Keratinocyte (primary cell): ENCODE results near the gene ASB6. TPM values are rescaled to one million over a fixed set of nuclear protein-coding genes. Genes with fewer than 3 reads are reported as not detected.

ENCODE experiments used
- DNase-seq: peaks from one replicate; pipeline ENCODE4 v3.0.0-alpha.2; 2011; ENCODE audit warnings: low read depth, missing footprints, low spot score
- FAIRE-seq: peaks from 2 replicates; lab custom pipeline; 2011; peaks lifted over from hg19 to GRCh38; lab: Jason Lieb, UNC
- H2AFZ ChIP-seq: 2 replicates; pipeline ENCODE4 v1.6.0; 2012; ENCODE audit warnings: low read length, control low read depth, inconsistent platforms; ENCODE audit not compliant: control insufficient read depth
- H3K27ac ChIP-seq: 2 replicates; pipeline ENCODE4 v1.5.1; 2011; ENCODE audit warnings: low read length; ENCODE audit not compliant: control insufficient read depth, insufficient read depth
- H3K27me3 ChIP-seq: 3 replicates; pipeline ENCODE4 v1.6.0; 2011; ENCODE audit warnings: low read length; ENCODE audit not compliant: control insufficient read depth, insufficient read depth; ENCODE audit errors: extremely low read depth
- H3K36me3 ChIP-seq, 2 experiments: 2 replicates in 1 of 2; 3 replicates in 1 of 2; pipeline ENCODE4 v1.5.1; 2011; ENCODE audit warnings: low read length in 2 of 2, mild to moderate bottlenecking in 1 of 2; ENCODE audit not compliant: control insufficient read depth in 2 of 2, insufficient read depth in 2 of 2; ENCODE audit errors: extremely low read depth in 1 of 2
- H3K4me1 ChIP-seq: 3 replicates; pipeline ENCODE4 v1.5.1; 2011; ENCODE audit warnings: low read length; ENCODE audit not compliant: control insufficient read depth, insufficient read depth; ENCODE audit errors: extremely low read depth
- H3K4me2 ChIP-seq: 3 replicates; pipeline ENCODE4 v1.6.0; 2011; ENCODE audit warnings: low read depth, low read length; ENCODE audit not compliant: control insufficient read depth, insufficient read depth; ENCODE audit errors: extremely low read depth
- H3K4me3 ChIP-seq, 3 experiments: fragments of 200-600 bp in 1 of 3; sonication (generic) in 1 of 3; 2 replicates in 2 of 3; 3 replicates in 1 of 3; pipeline ENCODE4 v1.5.1; 2011 to 2016; ENCODE audit warnings: low read length in 3 of 3, mild to moderate bottlenecking in 3 of 3, control low read depth in 2 of 3, inconsistent platforms in 1 of 3, low read depth in 1 of 3, mixed read lengths in 1 of 3, mixed run types in 1 of 3, moderate library complexity in 1 of 3; ENCODE audit not compliant: control insufficient read depth in 2 of 3, insufficient read depth in 2 of 3; ENCODE audit errors: extremely low read depth in 1 of 3
- H3K79me2 ChIP-seq: 2 replicates; pipeline ENCODE4 v1.6.0; 2012; ENCODE audit warnings: low read length; ENCODE audit not compliant: control insufficient read depth, insufficient read depth
- H3K9ac ChIP-seq: 3 replicates; pipeline ENCODE4 v1.6.0; 2011; ENCODE audit warnings: low read length; ENCODE audit not compliant: control insufficient read depth, insufficient read depth; ENCODE audit errors: extremely low read depth
- H3K9me1 ChIP-seq: 3 replicates; pipeline ENCODE4 v1.6.0; 2011; ENCODE audit warnings: low read length; ENCODE audit not compliant: control insufficient read depth, insufficient read depth; ENCODE audit errors: extremely low read depth
- H3K9me3 ChIP-seq: 2 replicates; pipeline ENCODE4 v1.5.1; 2012; ENCODE audit warnings: low read depth, low read length; ENCODE audit not compliant: control insufficient read depth
- H4K20me1 ChIP-seq: 3 replicates; pipeline ENCODE4 v1.6.0; 2011; ENCODE audit warnings: low read length; ENCODE audit not compliant: control insufficient read depth, insufficient read depth; ENCODE audit errors: extremely low read depth
- EZH2 ChIP-seq: IDR thresholded peaks from one replicate; pipeline ENCODE4 v1.6.1; 2012; ENCODE audit warnings: inconsistent platforms, mild to moderate bottlenecking, low read length, moderate library complexity
- dilution Hi-C: fragments of 300-500 bp; cut with MboI; formaldehyde crosslinking; loops from one replicate; pipeline ENCODE4 v1.7.0; 2020; ENCODE audit warnings: low sequenced_read_pairs; ENCODE audit not compliant: extremely low pct_ligation_motif_present
- polyA plus RNA-seq, 5 experiments: library from polyadenylated mRNA; depleted of rRNA in 3 of 5; stranded (reverse) in 3 of 5; stranded (forward) in 1 of 5; unstranded in 1 of 5; fragments of >200 nt; gene quantifications; 1 replicate in 1 of 5; 2 replicates in 3 of 5; 3 replicates in 1 of 5; pipeline versions ENCODE4 v1.2.1 to v1.2.3, GENCODE V29; 2011 to 2012; ENCODE audit warnings: missing spikeins in 2 of 5, low read depth in 1 of 5, low replicate concordance in 1 of 5
- TF ChIP-seq, protein P1 (sequence below), 3 experiments: IDR thresholded peaks in 1 of 3; conservative IDR thresholded peaks in 1 of 3; optimal IDR thresholded peaks in 1 of 3; 2 replicates in 2 of 3; 3 replicates in 1 of 3; pipeline versions ENCODE3 to v1.5.1; 2011; ENCODE audit warnings: low read length in 3 of 3, mild to moderate bottlenecking in 3 of 3, moderate library complexity in 2 of 3, control low read depth in 1 of 3, inconsistent platforms in 1 of 3; ENCODE audit not compliant: insufficient read depth in 2 of 3; ENCODE audit errors: extremely low read depth in 1 of 3

Gene ASB6
- polyA plus RNA-seq, 1 donor (not counting 4 experiments of a cell fraction or from before 2014, with no cell fraction given), result 16.3 TPM

DNA sequence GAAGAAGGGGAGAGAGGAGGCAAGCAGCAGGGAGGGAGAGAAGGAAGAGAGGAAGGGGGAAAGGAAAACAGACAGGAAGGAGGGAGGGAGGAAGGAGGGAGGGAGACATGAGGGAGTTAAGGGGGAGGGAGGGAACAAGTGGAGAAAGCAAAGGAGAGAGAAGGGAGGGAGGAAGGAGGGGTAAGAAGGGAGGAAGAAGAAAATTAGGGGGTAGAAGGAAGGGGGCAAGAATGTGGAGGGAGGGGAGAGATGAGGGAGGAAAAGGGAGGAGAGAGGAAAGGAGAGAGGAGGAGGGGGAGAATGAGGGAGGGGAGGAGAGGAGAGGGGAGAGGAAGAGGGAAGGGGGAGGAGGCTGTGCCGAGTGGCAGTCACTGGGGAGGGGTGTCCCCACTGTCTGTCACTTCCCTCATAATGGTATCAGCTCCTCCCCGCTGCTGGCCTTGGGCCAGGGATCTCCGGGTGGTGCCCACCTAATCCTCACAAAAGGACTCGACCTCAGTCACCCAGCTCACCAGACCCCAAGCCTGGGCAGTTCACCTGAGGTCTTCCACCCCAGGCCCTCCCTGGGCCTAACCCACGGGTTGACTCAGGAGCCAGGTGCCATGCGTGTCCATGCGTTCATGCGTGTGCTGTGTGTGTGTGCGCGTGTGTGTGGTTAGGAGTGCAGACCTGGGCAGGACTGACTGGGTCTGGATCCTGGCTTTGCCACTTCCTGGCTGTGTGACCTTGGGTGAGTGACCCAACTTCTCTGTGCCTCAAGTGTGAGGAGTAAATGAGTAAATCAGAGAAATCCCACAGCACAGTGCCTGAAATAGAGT is 39.1 kb downstream of the ASB6 start:
- Histone ChIP-seq H3K36me3 (no peaks in the 10 kb centered on the region), H3K9ac (no peak overlapping the region), H3K9me3 (no peaks in the 10 kb centered on the region), H4K20me1 (no peaks in the 10 kb centered on the region), H3K4me1 (peaks cover 9% of the 10 kb centered on the region), H3K27ac (no peak overlapping the region), H3K9me1 (no peaks in the 10 kb centered on the region), H3K27me3 (no peaks in the 10 kb centered on the region), H2AFZ (no peak overlapping the region), H3K79me2 (no peaks in the 10 kb centered on the region), H3K4me2 (no peak overlapping the region), H3K4me3 (no peak overlapping the region)
- FAIRE-seq, result no peak
- dilution Hi-C loops, result loop anchor here (25.0 kb wide), 1 partner anchor 441 kb away; no protein-coding TSS in a partner anchor
- TF ChIP-seq, protein P1, sequence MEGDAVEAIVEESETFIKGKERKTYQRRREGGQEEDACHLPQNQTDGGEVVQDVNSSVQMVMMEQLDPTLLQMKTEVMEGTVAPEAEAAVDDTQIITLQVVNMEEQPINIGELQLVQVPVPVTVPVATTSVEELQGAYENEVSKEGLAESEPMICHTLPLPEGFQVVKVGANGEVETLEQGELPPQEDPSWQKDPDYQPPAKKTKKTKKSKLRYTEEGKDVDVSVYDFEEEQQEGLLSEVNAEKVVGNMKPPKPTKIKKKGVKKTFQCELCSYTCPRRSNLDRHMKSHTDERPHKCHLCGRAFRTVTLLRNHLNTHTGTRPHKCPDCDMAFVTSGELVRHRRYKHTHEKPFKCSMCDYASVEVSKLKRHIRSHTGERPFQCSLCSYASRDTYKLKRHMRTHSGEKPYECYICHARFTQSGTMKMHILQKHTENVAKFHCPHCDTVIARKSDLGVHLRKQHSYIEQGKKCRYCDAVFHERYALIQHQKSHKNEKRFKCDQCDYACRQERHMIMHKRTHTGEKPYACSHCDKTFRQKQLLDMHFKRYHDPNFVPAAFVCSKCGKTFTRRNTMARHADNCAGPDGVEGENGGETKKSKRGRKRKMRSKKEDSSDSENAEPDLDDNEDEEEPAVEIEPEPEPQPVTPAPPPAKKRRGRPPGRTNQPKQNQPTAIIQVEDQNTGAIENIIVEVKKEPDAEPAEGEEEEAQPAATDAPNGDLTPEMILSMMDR (optimal IDR thresholded peaks at IDR 0.05 in 1 of 3, IDR thresholded peaks at IDR 0.05 in 1 of 3, conservative IDR thresholded peaks at IDR 0.05 in 1 of 3; ENCODE audit: extremely low read depth in 1 of 3, insufficient read depth in 2 of 3, low read length in 3 of 3), result no peak
- TF ChIP-seq EZH2, result no peak
- DNase-seq, result no peak

DNA sequence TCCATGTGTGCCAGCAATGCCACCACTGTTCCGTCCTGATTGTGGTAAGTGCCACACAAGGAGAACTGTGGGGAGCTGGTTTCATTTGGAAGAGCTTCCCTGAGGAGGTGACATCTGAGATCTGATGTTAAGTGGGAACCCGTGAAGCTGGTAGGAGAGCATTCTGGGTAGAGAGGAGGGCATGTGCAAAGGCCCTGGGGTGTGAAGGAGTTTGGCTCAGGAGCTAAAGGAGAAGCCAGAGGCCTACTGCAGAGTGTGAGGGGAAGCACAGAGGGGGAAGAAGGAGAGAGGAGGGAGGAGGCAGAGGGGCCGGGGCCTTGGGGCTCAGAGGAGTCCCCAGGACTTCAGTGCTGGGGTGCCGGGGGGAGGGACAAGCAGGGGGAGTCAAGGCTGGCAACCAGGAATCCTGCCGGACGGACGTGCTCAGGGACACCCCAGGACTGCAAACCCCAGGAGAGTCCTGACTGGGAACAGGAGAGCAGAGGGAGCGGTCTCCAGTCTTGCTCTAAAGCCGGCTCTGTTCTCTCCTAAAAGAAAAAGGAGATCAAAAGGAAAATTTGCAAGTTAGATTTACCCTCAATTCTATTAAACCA is 40.8 kb downstream of the ASB6 start:
- no peak for FAIRE-seq
- dilution Hi-C loops, result loop anchor here (25.0 kb wide), 1 partner anchor 439 kb away; no protein-coding TSS in a partner anchor
- no peak overlapping the region for H3K4me2 ChIP-seq

More for the DNA sequence above, 40.8 kb downstream of the ASB6 start:
- H3K27me3 ChIP-seq, result no peaks in the 10 kb centered on the region
- peaks cover 7% of the 10 kb centered on the region for H3K4me1 ChIP-seq
- no peak for DNase-seq
- no peaks in the 10 kb centered on the region for H3K79me2 ChIP-seq
- no peak overlapping the region for H3K4me3 ChIP-seq
- no peaks in the 10 kb centered on the region for H3K36me3 ChIP-seq
- H3K9me3 ChIP-seq, result no peaks in the 10 kb centered on the region
- no peaks in the 10 kb centered on the region for H3K9me1 ChIP-seq
- H2AFZ ChIP-seq, result no peak overlapping the region
- TF ChIP-seq EZH2, result no peak
- no peak overlapping the region for H3K27ac ChIP-seq
- H4K20me1 ChIP-seq, result no peaks in the 10 kb centered on the region
- no peak overlapping the region for H3K9ac ChIP-seq
